ENCODE results near the gene KRT76.
"Not testable (repeated sequence)": the region's sequence is repeated elsewhere in the genome, so short reads cannot be mapped to it uniquely, and the experiment has no call there.

KRT76 gene

DNA sequence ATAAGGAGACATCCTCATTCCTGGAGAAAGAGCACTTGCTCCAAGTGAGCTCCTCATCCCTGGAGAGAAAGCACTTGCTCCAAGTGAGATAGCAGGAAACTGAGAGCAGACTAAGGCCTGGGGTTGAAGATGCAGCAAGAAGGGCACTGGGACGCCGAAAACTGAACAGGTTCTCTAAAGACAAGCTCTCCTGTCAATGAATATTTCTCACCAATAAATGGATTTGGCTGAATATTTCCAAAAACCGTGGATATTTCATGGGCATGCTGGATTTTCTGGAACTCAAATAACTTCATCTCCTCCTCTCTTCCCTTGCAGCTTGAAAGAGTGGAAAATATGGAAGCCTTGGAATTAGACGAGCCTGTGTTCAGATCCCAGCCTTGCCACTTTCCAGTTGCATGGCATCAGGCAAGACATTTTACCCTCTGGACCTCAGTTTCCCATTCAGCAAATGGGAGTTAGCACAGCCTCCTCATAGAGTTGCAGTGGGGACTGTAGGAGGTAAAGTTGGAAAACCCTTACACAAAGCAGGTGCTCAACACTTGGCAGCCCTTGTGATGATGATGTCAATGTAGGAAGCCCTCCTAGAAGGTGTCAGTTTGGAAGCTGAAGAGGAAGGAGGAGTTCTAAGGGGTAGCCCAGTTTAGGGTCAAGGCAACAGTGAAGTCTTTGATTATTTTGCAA, 4.4 kb upstream of the KRT76 start:
- no peak for DNase-seq (ENCODE audit: low read depth in 2 of 2)

DNA sequence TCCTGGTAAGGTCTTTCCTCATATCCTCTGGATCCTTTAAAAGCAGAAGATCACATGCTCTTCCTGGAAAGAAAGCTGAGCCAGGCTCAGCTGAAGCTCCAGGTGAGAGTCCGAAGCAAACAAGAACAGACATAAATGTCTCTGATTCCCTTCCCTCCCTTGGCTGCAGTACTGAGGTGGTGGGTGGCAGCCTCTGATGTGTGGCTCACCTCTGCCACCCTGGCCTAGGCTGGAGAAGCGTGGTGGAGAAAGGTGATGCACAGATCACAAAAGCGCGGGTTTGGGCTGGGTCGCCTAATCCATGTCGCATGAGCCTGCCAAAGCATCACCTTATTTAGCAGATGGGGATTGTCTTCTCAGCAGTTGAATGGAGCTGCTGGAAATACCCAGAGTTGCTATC, 2.8 kb upstream of the KRT76 start:
- no peak for DNase-seq (ENCODE audit: low read depth in 2 of 2)

DNA sequence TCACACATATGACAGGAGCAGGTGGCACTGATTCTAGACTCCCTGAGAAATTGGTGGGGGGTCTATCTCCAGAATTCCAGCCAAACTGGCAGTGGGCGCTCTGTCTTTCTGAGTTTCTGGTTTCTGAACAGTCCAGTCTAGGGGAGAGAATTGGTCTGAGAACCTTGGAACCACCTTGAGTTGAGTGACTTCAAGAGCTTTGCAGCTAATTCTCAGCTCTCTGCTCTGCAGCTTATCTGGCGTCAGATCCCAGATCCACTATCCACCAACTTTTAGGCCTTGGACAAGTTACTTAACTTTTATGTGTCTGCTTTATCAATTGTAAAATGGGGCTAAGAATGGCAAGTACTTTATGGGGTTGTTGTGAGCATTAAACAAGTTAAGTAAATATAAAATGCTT, 1.7 kb upstream of the KRT76 start:
- DNase-seq (ENCODE audit: low read depth in 2 of 2): no peak

DNA sequence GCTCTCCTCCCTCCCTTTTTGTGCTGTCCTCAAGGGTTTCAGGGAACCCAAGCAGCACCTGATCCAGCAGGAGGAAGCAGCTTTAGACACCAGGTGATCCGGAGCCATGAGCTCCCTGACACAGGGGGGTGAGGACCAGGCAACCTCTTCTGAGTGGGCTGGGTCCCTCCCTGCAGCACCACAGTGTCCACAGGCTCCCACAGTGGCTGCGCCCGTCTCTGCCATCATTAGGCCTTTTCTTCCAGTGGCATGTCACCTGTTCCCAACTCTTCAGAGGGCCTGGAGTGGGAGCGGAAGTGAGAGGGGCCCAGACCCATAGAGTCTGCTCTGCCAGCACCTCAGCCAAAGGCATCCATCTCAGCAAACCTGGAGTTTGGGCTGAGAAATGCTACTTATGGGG, 421 bp upstream of the KRT76 start:
- no peak for DNase-seq (ENCODE audit: low read depth in 2 of 2)

DNA sequence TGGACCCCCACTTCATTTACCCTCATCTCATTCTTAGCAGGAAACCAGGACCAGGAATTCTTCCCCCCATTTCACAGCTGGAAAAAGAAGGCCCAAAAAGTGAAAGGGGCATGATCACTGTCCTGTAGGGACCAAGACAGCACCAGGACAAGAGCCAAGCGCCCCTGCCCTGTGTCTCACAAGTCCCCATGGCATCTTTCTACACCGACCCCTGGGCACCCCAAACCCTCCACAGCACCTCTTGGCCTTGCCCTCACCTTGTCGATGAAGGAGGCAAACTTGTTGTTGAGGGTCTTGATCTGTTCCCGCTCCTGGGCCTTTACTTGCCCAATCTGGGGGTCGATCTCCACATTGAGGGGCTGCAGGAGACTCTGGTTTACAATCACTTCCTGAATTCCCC, 710 bp downstream of the KRT76 start:
- DNase-seq (ENCODE audit: low read depth in 2 of 2): no peak

DNA sequence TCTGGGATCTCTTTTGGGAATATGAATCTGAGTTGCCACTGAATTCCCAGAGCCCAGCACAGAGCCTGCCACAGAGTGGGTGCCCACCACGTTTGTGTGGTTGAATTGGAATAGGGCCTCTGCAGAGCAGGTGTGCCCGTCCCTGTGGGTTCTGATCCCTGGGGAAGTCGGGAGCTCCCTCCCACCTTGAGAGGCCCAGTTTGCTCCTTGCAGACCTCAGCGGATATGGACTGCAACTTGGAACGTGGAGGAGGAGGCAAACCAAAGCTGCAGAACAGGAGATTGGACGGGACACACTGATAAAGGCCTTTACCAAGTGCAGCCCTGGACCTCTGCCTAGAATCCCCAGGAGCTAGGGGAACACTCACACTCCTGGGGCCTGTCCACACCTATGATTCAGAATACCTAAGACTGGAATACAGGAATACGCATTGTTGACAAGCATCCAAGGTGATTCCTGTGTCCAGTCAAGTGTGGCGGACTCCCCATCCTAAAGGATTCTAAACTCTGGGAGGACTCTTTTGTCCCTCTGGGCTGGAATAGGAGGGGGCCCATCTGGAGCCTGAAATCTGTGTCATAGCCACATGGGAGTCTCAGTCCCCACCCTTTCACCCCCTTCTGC, 2.4 kb downstream of the KRT76 start:
- DNase-seq (ENCODE audit: low read depth in 2 of 2): no peak

DNA sequence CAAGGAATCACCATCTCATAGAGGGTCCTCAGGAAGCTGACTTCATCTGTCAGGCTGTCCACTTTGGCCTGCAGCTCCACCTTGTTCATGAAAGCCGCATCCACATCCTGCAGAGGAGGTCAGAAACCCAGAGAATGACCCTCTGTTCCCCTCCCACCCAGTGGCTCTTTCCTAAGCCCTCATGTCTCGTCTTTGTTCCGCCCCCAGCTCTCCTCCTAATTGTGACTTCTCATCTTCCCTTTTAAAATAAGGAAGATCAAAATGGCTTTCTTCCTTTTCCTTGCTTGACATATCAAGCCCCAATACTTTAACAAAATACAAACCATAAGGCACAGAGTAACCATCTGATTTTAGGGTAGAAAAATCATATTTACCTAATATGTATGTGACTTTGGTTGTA, 4.4 kb downstream of the KRT76 start:
- no peak for DNase-seq (ENCODE audit: low read depth in 2 of 2)

DNA sequence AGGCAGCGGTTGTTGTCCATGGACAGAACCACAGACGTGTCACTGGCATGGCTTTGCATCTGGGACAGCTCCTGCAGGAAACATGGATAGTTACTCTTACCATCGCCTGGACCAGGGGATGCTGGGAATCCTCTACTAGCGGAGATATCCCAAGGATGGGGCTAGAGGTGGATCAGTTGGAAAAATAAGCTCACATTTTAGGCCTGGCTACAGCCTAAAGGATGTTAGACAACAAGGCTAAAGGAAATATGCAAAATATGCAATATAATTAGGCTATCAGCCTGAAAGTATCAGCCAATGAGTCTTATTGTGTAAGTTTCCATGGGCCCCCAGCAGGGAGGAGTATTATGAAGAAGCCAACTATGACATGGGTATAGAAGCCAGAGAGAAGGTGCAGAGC, 5.0 kb downstream of the KRT76 start:
- no peak for DNase-seq (ENCODE audit: low read depth in 2 of 2)

DNA sequence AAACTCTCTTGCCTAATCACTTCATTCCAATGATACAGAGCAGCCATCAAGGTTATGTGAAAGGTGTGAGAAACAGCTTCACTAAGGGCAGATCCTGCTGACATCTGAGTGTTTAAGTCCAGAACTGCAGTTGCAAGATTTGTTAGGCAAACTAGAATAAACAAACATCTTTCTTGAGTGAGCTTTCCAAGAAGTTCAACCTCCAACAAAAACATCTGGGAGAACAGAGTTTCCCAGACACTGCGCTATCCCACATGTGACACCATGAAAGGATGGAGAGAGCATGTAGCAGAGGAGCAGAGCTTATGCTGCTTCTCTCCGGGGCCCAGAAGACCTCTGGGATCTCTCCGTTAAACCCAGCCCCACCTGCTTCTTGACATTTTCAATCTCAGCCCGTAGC, 5.6 kb downstream of the KRT76 start:
- no peak for DNase-seq (ENCODE audit: low read depth in 2 of 2)

DNA sequence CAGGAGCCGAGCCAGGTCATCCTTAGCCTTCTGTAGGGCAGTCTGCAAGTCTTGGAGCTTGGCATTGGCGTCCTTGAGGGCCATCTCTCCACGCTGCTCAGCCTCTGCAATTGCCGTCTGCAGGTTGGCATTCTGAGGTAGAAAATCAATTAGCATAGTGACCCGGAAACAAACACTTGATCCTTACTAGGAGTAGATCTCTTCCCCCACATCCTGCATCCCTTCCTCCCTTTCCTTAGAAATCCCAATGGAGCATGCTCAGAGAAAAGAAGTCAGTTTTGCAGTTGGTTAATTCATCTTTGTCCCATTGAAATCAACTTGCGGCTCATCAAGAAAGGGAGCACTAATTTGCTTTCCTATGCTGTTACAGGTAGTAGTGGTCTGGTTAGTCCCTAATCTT, 6.1 kb downstream of the KRT76 start:
- no peak for DNase-seq (ENCODE audit: low read depth in 2 of 2)

DNA sequence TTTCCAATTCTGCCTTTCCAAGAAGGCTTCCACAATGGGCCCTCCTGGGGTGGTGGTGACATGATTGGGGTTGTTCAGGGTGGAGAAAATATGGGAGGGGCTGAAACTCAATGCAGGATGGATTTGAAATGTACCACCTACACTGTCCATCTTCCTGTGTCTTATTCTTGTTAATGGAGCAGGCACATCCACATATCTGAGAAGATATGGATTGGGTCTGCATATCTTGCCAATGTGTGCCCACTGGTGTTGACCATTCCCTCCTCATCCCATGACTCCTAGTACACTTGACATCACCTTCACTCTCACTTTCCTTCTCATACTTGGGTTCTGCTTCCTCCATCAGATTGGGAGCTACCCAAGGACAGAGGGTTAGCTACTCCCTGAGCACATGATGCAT, 7.2 kb downstream of the KRT76 start:
- no peak for DNase-seq (ENCODE audit: low read depth in 2 of 2)

DNA sequence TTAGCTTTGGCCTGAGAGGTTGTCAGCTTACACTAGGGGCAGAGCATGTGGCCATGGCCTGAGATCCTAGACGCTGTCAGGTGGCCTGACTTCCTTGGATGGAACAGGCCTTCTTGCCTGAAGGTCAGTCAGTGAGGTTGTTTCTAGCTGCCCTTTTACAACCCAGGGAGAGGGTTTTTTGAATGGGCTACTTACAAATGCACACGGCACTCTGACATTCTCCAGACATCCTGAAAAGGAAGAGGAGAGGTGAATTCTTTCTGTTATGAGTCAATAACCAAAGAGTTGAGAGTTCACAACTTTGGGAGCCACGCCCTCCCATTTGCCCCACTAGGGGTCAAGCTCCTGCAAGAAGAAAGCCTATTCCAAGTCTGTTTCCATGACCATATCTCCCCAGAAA, 7.8 kb downstream of the KRT76 start:
- no peak for DNase-seq (ENCODE audit: low read depth in 2 of 2)

DNA sequence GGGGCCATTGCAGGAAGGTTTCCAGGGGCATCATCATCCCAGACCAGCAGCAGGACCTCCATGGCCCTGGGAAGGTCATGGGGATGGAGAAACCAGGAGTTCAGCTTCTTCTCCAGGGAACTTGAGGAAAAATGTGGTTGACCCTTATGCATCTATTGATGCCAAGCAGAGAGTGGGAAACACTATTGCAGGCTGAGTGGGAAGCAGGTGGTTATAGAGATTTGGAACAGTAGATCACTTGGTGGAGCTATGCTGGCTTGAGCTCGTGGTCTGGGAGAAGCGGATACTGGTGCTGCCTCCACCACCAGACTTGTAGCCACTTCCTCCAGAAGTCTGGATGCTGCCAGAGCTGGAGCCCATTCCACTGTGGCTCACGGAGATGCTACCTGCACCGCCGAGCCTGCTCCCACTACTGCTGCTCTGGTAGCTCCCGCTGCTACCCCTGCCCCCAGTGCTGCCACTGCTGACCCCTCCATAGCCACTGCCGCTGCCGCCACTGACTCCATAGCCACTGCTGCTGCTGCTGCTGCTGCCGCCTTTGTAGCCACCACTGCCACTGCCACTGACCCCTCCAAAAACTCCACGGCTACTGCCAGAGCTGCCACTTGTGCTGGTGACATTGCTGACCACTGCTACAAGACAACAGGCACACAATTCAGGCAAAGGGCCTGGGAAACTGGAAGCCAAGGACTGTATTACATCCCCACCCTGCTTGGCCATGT, 8.5 kb downstream of the KRT76 start:
- DNase-seq (ENCODE audit: low read depth in 2 of 2): no peak

DNA sequence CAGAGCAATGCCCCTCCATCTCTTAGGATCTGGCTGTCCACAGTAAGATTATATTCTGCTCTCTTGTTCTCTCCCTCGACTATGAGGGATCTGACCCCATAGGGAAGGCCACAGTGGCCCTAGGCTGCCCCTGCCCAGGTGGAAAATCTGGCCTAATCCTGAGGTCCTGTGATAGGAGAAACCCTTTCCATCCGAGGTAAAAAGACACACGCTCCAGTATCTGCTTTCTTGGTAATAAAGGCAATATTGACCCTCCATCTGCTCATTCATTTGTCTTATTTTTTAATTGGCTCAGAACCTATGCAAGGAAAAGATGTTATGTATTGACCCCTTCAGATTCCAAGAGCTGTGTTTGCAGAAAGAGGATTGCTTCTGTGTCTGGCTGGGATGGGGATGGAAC, 9.7 kb downstream of the KRT76 start:
- no peak for DNase-seq (ENCODE audit: low read depth in 2 of 2)

DNA sequence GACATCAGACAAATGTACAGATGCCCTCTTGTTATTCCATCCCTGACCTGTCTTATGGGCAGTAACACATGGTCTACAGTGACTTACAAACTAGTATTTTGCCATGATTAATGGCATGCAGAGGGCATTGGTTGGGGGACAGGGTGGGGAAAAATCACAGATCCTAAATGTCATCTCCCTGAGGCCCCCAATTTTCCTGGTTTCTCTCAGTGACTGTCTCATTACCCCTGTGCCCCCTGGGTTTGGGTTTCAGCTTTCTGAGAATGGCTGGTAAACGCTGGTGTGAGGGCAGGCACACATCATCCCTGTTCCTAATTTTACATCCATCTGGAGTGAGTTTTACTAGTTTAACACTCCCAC, 10.1 kb downstream of the KRT76 start:
- no peak for DNase-seq (ENCODE audit: low read depth in 2 of 2)

DNA sequence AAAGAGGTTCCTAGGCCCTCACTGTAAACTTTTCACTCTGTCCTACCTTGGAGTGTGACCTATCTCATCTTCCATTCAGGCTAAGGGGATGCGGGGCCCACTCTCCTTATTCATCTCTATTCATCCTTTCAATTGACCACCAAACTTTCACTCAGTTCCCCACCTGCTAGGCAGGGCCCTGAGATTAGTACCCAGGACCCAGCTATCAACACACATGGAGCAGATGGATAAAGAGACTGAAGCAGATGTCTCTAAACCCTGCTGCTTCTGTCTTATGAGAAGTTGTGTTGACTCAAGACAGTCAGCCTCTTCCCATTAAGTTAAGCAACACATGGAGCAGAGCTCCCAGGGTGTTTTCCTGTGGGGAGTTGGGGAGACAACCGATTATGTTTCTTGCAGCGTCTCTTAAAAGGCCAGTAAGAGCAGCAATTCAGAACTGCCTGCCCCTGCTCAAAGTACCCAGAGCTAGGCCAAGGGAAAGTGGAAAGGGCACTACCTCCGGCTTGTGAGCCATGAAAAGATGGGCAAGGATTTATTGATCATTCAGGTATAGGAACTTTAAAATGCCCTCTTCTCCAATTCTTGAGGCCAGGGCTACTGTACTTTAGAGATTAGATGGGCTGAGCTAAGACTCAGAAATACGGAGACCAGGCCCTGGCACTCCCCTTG, 10.7 kb downstream of the KRT76 start:
- no peak for DNase-seq (ENCODE audit: low read depth in 2 of 2)

DNA sequence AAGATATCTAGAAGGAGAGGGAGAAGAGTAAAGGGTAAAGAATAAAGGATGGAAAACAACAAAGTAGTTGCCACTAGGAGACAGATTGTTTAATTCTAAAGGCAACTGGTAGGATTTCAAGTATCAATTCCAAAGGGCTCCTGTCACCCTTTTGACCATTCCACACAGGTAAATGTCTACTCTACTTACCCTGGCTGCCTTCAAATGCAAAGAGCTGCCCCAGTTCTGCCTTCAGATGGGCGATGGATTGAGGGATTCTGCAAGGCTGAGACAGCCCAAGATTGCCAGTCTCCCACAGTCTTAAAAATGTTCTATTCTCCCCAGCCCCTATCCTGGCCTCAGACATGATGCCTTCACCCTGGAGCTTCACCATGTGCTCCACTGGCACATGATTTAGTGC, 11.4 kb downstream of the KRT76 start:
- DNase-seq (ENCODE audit: low read depth in 2 of 2): no peak

DNA sequence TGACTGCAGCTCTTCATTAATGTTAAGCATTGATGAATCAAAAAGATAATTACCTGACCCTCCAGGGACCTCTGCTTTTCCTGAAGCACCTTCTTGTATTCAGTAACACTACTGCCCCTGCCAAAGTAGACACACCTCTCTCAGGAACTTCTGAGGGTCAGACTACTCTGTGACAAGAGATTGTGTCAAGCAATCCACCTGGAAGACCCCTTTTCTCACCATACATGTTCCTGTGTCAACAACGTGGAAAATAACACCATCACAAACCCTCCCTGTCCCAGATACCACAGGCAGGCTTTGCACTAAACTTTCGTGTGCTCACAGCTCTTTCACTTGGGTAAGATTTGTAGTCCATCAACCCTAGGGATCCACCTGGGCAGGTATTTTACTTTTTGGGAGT, 13.2 kb downstream of the KRT76 start:
- no peak for DNase-seq (ENCODE audit: low read depth in 2 of 2)

DNA sequence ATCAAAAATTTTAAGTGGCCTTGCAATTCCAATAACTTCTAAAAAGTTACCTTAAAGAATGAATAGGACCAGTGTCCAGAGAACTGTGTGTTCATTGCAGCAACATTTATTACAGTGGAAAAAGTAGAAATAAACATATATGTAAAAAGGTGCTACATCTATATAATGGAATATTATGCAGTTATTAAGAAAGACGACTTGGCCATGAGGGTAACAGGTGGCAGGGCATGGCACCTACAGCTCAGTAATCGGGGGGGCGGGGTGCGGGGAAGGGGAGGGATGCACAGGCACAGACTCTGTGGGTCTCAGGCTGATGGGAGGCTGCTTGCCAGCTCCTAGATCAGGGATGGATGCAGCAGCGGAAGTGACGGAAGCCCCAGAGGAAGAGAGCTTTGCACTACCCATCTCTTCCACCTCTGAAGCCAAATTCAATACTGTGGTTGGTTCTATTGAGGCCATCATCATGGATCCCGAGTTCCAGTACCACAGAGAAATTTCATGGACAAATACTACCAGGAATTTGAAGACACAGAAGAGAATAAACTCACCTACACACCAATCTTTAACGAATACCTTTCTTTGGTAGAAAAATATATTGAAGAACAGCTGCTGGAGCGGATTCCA, 14.0 kb downstream of the KRT76 start:
- DNase-seq (ENCODE audit: low read depth in 2 of 2): no peak

DNA sequence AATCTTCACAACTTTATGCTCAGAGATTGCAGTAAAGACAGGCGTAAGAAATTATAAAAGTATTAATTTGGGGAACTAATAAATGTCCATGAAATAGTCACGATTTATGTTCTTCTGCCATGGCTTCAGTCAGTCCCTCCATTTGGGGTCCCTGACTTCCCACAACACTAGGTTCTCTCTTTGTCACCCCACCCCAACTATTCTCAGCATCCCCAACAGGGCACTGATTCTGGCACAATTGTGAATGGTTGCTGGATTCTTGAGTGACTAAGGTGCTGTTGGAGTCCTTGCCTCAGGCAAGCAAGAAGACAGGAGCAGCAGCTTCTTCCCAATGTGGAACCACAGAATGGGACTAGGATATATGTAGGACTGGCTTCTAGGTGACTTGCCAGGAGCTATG, 15.3 kb downstream of the KRT76 start:
- DNase-seq (ENCODE audit: low read depth in 2 of 2): no peak

DNA sequence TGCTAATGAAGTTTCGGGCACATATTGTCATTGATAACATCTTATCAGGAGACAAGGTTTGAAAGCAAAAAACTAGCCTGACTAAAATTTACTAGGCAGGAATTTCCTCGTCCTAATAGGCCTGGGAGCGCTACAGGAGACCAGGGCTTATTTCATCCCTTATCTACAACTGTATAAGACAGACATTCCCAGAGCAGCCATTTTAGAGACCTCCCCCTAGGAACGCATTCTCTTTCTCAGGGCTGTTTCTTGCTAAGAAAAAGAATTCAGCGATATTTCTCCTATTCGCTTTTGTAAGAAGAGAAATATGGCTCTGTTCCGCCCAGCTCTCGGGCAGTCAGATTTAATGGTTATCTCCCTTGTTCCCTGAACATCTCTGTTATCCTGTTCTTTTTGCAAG, 15.9 kb downstream of the KRT76 start:
- DNase-seq (ENCODE audit: low read depth in 2 of 2): not testable (repeated sequence)

DNA sequence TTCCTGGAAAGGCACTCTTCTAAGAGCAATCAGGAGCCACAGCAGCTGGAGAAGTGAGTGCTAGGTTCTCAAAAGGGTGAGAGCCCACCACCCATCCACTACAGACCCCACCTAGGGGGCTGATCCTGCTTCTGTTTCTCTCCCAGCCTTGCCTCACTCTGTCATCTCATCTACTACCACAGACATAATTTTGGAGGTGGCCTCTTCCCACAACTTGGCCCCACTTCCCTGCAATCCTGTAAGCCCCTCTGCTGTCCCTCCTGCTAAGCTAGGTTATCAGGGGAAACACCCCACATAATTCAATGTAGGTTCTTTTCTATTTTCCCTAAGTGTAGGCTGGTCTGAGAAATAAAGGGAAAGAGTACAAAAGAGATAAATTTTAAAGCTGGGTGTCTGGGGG, 16.5 kb downstream of the KRT76 start:
- no peak for DNase-seq (ENCODE audit: low read depth in 2 of 2)

DNA sequence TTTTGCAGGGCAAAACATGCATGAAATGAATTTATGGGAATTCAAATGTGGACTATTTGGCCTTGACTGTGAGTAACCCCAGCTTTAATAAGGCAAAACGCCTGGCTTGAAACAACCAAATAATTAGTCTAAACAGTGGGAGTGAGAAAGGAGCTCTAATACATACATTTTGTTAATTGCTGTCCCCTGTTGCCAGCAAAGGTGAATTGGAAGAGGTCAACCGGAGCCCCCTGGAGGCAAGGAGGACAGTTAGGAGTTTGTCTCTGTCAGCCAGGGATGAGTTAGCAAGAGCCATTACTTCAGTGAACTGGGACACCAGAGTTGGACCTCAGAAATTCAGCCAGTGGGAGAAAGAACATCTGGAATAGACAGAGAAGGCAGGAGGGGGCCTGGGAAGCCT, 17.4 kb downstream of the KRT76 start:
- DNase-seq (ENCODE audit: low read depth in 2 of 2): no peak

Measured in fibroblast of skin of left quadriceps (primary cell).